ENCODE data around the gene GSTM3. TPM values are rescaled to one million over a fixed set of nuclear protein-coding genes. Genes with fewer than 3 reads are reported as not detected.
"Not testable (repeated sequence)": the region's sequence is repeated elsewhere in the genome, so short reads cannot be mapped to it uniquely, and the experiment has no call there.

The GSTM3 gene
- total RNA-seq, 1 donor from 2014 or later = 26.1 TPM

DNA sequence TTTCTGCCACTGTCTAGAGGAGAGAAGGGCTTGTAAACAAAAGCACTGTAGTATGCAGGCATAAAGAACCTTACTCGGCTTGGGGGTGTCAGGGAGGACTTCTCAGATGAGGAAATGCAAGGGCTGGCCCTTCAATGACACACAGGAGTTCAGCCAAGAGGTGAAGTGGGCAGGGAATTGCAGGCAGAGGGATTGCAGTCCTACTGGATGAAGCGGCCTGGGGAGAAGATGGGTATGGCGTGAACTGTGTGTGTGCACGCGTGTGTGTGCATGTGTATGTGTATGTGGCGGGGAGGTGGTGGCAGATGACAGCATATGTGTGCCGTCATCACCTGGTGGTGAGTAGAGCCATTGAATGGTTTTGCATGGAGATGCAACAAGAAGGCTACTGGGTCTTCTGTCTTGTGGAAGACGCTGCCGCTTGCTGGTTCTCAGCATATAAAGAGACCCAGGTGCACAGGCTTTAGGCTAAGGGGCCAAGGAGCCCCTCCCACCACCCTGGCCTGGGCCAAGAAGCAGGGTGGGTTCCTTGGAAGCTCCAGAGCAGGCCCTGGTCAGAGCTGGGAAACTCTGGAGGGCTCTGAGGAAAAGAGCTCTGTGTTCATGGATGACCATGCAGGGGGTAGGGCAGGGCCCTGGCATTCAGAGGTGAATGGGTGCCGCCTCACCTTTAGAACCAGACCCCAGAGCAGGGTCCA is 26.9 kb upstream of the GSTM3 start:
- Mint-ChIP-seq H3K4me3 (ENCODE audit: unreplicated experiment) (no peak overlapping the region), H3K9me3 (ENCODE audit: unreplicated experiment) (no peaks in the 10 kb centered on the region), H3K27me3 (ENCODE audit: low read depth, unreplicated experiment) (peaks cover 20% of the 10 kb centered on the region), H3K4me1 (ENCODE audit: low read depth, unreplicated experiment) (peaks cover 11% of the 10 kb centered on the region), H3K27ac (ENCODE audit: unreplicated experiment) (no peak overlapping the region), H3K36me3 (ENCODE audit: low read depth, unreplicated experiment) (peaks cover 2% of the 10 kb centered on the region)
- TF ChIP-seq, protein P1, sequence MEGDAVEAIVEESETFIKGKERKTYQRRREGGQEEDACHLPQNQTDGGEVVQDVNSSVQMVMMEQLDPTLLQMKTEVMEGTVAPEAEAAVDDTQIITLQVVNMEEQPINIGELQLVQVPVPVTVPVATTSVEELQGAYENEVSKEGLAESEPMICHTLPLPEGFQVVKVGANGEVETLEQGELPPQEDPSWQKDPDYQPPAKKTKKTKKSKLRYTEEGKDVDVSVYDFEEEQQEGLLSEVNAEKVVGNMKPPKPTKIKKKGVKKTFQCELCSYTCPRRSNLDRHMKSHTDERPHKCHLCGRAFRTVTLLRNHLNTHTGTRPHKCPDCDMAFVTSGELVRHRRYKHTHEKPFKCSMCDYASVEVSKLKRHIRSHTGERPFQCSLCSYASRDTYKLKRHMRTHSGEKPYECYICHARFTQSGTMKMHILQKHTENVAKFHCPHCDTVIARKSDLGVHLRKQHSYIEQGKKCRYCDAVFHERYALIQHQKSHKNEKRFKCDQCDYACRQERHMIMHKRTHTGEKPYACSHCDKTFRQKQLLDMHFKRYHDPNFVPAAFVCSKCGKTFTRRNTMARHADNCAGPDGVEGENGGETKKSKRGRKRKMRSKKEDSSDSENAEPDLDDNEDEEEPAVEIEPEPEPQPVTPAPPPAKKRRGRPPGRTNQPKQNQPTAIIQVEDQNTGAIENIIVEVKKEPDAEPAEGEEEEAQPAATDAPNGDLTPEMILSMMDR (IDR thresholded peaks at IDR 0.05; ENCODE audit: insufficient read depth, low read depth, low read length) = no peak
- Histone ChIP-seq H2AFZ (ENCODE audit: low read depth, low read length) (no peak overlapping the region), H3K4me2 (ENCODE audit: low read length) (no peak overlapping the region), H4K20me1 (ENCODE audit: insufficient read depth, low read length) (no peaks in the 10 kb centered on the region), H3K27ac (ENCODE audit: low read depth, low read length) (no peak overlapping the region), H3K4me1 (ENCODE audit: insufficient read depth, low read length) (peaks cover 14% of the 10 kb centered on the region), H3K79me2 (ENCODE audit: insufficient read depth, low read length) (no peaks in the 10 kb centered on the region), H3K4me3 (ENCODE audit: insufficient read depth, low read depth, low read length) (no peak overlapping the region), H3K27me3 (ENCODE audit: insufficient read depth, low read length) (no peaks in the 10 kb centered on the region), H3K9me3 (ENCODE audit: insufficient read depth, low read depth, low read length) (no peaks in the 10 kb centered on the region), H3K9ac (ENCODE audit: low read length) (no peak overlapping the region), H3K36me3 (ENCODE audit: insufficient read depth, low read length) (no peaks in the 10 kb centered on the region)
- no peak for DNase-seq (ENCODE audit: low read depth)
- no peak for FAIRE-seq

DNA sequence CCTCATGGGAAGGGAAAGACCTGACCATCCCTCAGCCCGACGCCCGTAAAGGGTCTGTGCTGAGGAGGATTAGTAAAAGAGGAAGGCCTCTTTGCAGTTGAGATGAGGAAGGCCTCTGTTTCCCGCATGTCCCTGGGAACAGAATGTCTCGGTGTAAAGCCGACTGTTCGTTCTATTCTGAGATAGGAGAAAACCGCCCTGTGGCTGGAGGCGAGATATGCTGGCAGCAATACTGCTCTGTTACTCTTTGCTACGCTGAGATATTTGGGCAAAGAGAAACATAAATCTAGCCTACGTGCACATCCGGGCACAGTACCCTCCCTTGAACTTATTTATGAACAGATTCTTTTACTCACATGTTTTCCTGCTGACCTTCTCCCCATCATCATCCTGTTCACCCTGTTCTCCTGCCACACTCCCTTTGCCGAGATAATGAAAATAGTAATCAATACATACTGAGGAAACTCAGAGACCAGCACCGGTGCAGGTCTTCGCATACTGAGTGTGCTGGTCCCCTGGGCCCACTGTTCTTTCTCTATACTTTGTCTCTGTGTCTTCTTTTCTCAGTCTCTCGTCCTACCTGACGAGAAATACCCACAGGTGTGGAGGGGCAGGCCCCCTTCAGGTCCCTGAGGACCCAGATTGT is 26.3 kb upstream of the GSTM3 start:
- peaks cover 15% of the 10 kb centered on the region for H3K4me1 ChIP-seq (ENCODE audit: insufficient read depth, low read length)
- FAIRE-seq; H3K27ac Mint-ChIP-seq (ENCODE audit: unreplicated experiment); H3K4me3 ChIP-seq (ENCODE audit: insufficient read depth, low read depth, low read length); H2AFZ ChIP-seq (ENCODE audit: low read depth, low read length); H4K20me1 ChIP-seq (ENCODE audit: insufficient read depth, low read length); H3K9me3 ChIP-seq (ENCODE audit: insufficient read depth, low read depth, low read length); H3K9me3 Mint-ChIP-seq (ENCODE audit: unreplicated experiment); DNase-seq (ENCODE audit: low read depth); H3K27ac ChIP-seq (ENCODE audit: low read depth, low read length); H3K27me3 ChIP-seq (ENCODE audit: insufficient read depth, low read length); H3K4me3 Mint-ChIP-seq (ENCODE audit: unreplicated experiment); H3K36me3 Mint-ChIP-seq (ENCODE audit: low read depth, unreplicated experiment); H3K79me2 ChIP-seq (ENCODE audit: insufficient read depth, low read length); H3K4me2 ChIP-seq (ENCODE audit: low read length); H3K36me3 ChIP-seq (ENCODE audit: insufficient read depth, low read length); H3K9ac ChIP-seq (ENCODE audit: low read length): not testable (repeated sequence)
- H3K27me3 Mint-ChIP-seq (ENCODE audit: low read depth, unreplicated experiment) = peaks cover 21% of the 10 kb centered on the region
- peaks cover 11% of the 10 kb centered on the region for H3K4me1 Mint-ChIP-seq (ENCODE audit: low read depth, unreplicated experiment)

- H3K4me1 Mint-ChIP-seq (ENCODE audit: low read depth, unreplicated experiment) = peaks cover 11% of the 10 kb centered on the region
Observed at GRCh38 chr1:109765896-109766615, 25.2 kb upstream of the GSTM3 start.

More at GRCh38 chr1:109765896-109766615, 25.2 kb upstream of the GSTM3 start:
- no peaks in the 10 kb centered on the region for H3K36me3 ChIP-seq (ENCODE audit: insufficient read depth, low read length)
- no peak overlapping the region for H2AFZ ChIP-seq (ENCODE audit: low read depth, low read length)
- DNase-seq (ENCODE audit: low read depth) (no peak), FAIRE-seq (no peak)
- no peaks in the 10 kb centered on the region for H3K79me2 ChIP-seq (ENCODE audit: insufficient read depth, low read length)
- no peak for TF ChIP-seq EZH2 (IDR thresholded peaks at IDR 0.05; ENCODE audit: insufficient read depth, low read length)
- TF ChIP-seq, protein P1 (IDR thresholded peaks at IDR 0.05; ENCODE audit: insufficient read depth, low read depth, low read length) = no peak
- H3K27me3 ChIP-seq (ENCODE audit: insufficient read depth, low read length) = no peaks in the 10 kb centered on the region
- H3K27ac Mint-ChIP-seq (ENCODE audit: unreplicated experiment) = no peak overlapping the region
- H3K4me2 ChIP-seq (ENCODE audit: low read length) = no peak overlapping the region
- H3K4me3 ChIP-seq (ENCODE audit: insufficient read depth, low read depth, low read length) = no peak overlapping the region
- H3K9me3 ChIP-seq (ENCODE audit: insufficient read depth, low read depth, low read length) = no peaks in the 10 kb centered on the region
- H3K4me1 ChIP-seq (ENCODE audit: insufficient read depth, low read length) = peaks cover 15% of the 10 kb centered on the region
- H3K9me3 Mint-ChIP-seq (ENCODE audit: unreplicated experiment) = no peaks in the 10 kb centered on the region
- no peak overlapping the region for H3K27ac ChIP-seq (ENCODE audit: low read depth, low read length)
- H3K36me3 Mint-ChIP-seq (ENCODE audit: low read depth, unreplicated experiment) = peaks cover 3% of the 10 kb centered on the region
- no peak overlapping the region for H3K4me3 Mint-ChIP-seq (ENCODE audit: unreplicated experiment)
- H3K9ac ChIP-seq (ENCODE audit: low read length) = no peak overlapping the region
- H3K27me3 Mint-ChIP-seq (ENCODE audit: low read depth, unreplicated experiment) = peaks cover 26% of the 10 kb centered on the region
- H4K20me1 ChIP-seq (ENCODE audit: insufficient read depth, low read length) = no peaks in the 10 kb centered on the region

All from astrocyte (in vitro differentiated cells and primary cell).